ENCODE results near the gene CCT3.
"Not testable (repeated sequence)": the region's sequence is repeated elsewhere in the genome, so short reads cannot be mapped to it uniquely, and the experiment has no call there.

Gene CCT3

GRCh38 chr1:156338180-156338976, at the start of gene CCT3, which contains the start of gene TSACC:
CCT3 (minus strand) TSS chr1:156338292; CDS start chr1:156338184, 108 bp downstream.
TSACC (plus strand) TSS chr1:156338526; CDS start chr1:156339758, 1,232 bp downstream.
- peak; percentile 88 to 89 for DNase-seq

GRCh38 chr1:156387870-156388173, 49.7 kb upstream of the CCT3 start:
- DNase-seq = no peak

GRCh38 chr1:156386949-156387869, 49.1 kb upstream of the CCT3 start:
- no peak for DNase-seq

DNA sequence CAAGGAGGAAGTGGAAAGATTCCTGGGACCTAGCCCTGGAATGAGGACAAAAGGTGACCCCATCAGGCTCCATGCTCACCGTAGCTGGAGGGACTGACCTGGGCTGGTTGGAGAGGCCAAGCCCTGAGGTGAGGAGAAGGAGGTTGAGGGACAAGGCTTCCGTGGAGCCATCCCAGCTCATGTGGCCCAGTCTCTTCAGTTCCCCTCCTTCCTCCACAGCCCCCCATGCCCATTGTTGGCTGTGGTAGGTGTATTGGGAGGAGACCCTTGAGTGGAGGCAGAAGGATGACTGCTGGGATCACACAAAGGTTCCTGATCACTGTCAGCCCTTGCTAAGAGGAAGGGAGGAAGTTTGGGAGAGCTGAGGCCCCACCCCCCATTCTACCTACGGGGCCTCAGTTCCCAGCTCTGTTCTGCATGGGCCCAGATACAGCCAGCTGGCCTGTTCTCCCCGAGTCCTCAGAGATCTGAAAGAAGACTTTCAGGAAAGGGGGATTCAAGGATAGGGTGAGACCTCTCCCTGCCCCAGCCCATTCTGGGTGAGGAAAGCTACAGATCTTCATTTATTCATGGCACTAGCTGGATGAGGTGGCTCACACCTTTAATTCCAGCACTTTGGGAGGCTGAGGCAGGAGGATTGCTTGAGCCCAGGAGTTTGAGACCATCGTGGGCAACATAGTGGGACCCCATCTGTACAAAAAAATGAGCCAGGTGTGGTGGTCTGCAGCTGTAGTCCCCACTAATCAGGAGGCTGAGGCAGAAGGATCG, 48.2 kb upstream of the CCT3 start:
- DNase-seq = no peak

DNA sequence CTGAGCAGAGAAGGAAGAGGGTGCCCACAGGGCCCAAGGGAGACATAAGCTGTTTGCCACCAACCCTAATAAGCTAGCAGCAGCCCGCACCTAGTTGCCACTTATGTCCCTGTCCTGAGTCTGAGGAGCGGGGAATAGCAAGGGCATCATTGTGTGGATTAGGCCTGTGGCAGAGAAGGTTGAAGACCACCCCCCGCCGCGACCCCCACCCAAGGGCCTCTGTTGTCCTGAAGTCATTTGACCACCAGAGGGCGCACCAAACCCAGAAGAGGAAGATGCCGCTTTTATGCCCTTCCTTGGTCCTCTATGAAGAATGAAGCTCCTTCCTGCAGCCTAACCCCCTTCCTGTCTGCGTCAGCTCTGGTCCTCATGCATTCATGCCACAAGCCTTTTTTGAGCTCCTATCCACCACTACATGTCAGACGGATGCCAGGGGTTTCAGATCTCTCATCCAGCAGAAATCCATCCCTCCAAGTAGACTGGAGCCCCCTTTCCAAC, 47.5 kb upstream of the CCT3 start:
- DNase-seq = no peak

- DNase-seq = no peak
These were observed 46.6 kb upstream of the CCT3 start for GRCh38 chr1:156384658-156385057.

GRCh38 chr1:156384007-156384406, 45.9 kb upstream of the CCT3 start:
- DNase-seq = no peak

GRCh38 chr1:156383023-156383422, 44.9 kb upstream of the CCT3 start:
- DNase-seq = peak; percentile 5 to 39

GRCh38 chr1:156382561-156382960, 44.5 kb upstream of the CCT3 start:
- no peak for DNase-seq

DNA sequence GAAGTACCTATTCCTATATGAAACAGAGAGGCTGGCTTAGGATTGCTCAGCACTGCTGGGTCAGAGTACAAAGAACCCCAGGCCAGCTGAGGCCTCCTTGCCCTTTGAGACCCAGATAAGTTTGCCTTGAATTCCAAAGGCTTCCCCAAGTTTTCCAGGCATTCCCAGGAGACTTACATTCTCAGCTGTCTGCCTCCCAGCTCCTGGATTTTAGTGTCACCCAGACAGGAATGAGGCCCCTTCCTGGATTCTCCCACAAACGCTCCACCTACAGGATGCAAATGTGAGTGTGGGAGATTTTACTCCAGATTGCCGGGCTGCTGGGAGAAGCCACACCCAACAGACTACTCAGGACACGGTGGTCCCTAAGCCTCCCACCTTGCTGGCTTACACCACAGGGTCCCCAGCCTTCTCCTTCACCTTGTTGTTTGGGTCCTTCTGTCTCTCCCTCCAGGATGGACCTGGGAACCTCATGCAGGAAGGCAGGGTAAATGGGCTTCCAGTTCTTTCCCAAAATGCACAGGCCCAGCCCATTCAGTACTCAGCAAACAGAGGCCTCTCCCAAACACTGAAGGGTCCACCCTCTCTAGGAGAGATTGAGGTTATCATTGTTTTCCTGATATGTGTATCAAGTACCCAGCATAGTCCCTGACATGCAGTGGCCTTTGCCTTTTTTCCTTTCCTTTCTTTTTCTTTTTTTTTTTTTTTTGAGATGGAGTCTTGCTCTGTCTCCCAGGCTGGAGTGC, 41.5 kb upstream of the CCT3 start:
- no peak for DNase-seq

- DNase-seq = no peak
These were observed 40.5 kb upstream of the CCT3 start for GRCh38 chr1:156378557-156378956.

GRCh38 chr1:156376958-156377919, 39.1 kb upstream of the CCT3 start:
- no peak for DNase-seq

DNA sequence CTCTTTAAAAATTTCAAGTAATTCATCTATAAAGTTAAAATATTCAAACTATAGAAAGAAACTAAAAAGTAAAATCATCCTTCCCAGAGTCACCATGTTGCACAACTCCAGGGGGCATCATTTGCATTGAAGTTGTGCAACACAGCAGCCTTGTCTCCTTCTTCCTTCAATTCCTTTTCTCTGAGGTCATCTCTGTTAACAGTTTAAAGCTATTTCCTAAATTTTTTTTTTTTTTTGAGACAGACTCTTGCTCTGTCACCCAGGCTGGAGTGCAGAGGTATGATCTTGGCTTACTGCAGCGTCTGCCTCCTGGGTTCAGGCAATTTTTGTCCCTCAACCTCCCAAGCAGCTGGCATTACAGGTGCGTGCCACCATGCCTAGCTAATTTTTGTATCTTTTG, 38.1 kb upstream of the CCT3 start:
- DNase-seq = no peak

DNA sequence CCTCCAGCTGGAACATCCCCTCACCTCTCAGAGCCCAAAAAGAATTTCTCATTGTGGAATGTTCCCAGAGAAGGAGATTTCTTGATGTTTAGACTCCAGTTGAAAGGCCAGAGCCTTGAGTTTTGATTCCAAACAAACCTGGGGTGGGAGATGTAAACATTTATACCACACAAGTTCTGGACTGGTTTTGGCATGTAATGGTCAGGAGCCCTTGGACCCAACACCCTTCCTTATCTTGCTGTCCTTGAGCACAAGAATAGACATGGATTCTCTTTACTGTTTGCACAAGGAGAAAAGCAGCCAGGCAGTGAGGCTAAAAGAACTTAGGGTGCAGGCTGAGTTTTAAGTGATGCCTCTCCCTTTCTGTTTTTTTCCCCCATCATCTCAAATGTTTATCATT, 35.5 kb upstream of the CCT3 start:
- DNase-seq = no peak

GRCh38 chr1:156372876-156373275, 34.8 kb upstream of the CCT3 start:
- no peak for DNase-seq

GRCh38 chr1:156372265-156372586, 34.1 kb upstream of the CCT3 start:
- peak in 1 of 2 experiments; percentile 68 for DNase-seq

DNA sequence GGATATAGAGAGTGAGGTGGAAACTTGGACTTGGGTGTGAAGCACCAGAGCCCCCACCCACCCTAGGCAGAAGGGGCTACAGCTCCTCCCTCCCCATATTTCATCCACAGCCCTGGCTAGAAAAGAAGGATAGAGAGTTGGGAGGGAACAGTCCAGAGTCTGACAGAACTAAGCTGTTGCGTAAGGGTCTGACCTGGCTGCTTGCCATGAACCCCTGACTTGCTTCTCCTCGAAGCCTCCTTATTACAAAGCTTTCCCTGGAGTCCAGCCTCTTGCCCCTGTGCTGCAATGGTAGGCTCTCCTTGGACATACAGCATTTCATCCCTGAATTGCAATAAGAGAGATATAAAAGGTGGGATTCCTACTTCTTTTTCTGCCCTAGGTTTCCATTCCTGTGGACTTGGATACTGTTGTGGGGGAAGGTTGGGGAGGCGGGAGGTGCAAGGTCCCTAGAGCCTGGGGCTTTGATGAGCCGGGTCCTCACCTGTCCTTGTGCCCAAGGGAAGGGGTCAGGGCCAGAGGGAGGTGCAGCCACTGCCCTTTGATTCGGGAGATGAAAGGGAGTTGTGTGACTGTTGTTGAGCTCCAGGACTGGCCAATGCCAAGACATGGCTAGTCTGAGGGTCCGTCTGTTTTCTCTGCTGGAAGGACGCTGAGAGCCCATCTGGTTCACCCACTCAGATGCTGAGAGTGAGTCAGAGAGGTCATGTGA, 33.6 kb upstream of the CCT3 start:
- peak in 1 of 2 experiments; percentile 36 for DNase-seq

DNA sequence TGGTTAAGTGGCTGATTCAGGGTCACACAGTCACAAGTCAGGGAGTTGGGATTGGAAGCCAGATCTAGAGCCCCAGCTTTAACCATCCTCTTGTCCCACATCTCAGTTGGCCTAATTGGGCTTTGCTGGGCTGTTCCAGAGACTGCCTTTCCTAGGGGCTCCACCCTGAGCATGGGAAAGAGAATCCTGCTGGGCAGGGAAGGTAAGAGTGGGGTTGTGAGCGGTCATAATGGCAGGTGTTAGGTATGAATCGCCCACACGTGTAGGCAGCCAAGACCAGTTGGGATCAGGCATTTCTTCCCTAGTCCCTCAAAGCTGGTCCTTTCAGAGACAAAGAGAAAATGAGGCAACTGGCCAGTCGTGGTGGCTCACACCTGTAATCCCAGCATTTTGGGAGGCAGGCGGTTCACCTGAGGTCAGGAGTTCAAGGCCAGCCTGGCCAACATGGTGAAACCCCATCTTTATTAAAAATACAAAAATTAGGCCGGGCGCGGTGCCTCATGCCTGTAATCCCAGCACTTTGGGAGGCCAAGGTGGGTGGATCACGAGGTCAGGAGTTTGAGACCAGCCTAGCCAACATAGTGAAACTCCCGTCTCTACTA, 31.7 kb upstream of the CCT3 start:
- not testable (repeated sequence) for DNase-seq

DNA sequence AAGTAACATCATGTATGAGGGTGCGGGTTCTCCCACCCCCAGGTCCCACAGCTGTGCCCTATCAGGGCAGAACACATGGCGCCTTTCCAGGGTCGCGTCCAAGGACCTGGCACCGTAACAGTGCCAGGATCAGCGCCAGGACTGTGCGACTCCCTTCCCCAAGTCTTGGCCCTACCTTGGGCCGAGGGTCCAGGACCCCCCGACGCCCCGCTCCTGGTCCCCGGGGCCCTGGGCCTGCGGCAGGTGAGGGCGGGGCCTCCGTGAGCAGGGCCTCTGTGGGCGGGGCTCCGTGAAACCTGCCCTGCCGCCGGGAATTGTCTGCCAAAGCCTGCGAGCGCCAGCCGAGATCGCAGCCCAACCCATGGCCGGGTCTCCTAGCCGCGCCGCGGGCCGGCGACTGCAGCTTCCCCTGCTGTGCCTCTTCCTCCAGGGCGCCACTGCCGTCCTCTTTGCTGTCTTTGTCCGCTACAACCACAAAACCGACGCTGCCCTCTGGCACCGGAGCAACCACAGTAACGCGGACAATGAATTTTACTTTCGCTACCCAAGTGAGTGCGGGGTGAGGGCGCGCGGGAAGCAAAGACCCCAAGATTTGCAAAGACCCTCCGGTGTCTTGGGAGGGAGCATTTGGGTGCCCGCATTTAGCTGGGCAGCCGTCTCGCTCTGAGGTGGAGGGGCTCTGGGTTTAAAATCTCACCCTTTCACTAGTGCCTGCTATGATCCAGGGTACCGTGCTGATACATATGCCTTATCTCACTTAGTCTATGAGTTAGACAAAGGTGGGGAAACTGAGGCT, 31.0 kb upstream of the CCT3 start, which contains the start of gene RHBG:
RHBG (plus strand) TSS at position 323 of the 796 bp plus-strand sequence; CDS start at position 362, 39 bp downstream.
- DNase-seq = peak in 1 of 2 experiments; percentile 26

All from cerebellar nuclear complex (tissue), 1 donor.